Neural progenitor cell (in vitro differentiated cells): ENCODE results near the gene NOP10. TPM values are rescaled to one million over a fixed set of nuclear protein-coding genes. Genes with fewer than 3 reads are reported as not detected.

Source experiments
- DNase-seq: peaks from one replicate; pipeline ENCODE4 v3.0.0-alpha.2; 2016; ENCODE audit warnings: low spot score
- H2AFZ ChIP-seq: fragments of 200-600 bp; sonication (generic); replicated peaks from 2 replicates; pipeline ENCODE4 v1.6.1; 2016; ENCODE audit warnings: antibody characterized with exemption
- H3F3A ChIP-seq: fragments of 200-600 bp; sonication (generic); 2 replicates; pipeline ENCODE4 v1.6.1; 2016; ENCODE audit warnings: antibody characterized with exemption, low read depth
- H3K27ac ChIP-seq: fragments of 200-600 bp; sonication (generic); 2 replicates; pipeline ENCODE4 v1.5.1; 2016; ENCODE audit warnings: mild to moderate bottlenecking
- H3K27me3 ChIP-seq: fragments of 200-600 bp; sonication (generic); 2 replicates; pipeline ENCODE4 v1.6.1; 2016; ENCODE audit warnings: mild to moderate bottlenecking, moderate library complexity
- H3K36me3 ChIP-seq: fragments of 200-600 bp; sonication (generic); 2 replicates; pipeline ENCODE4 v1.5.1; 2016
- H3K4me1 ChIP-seq: fragments of 200-600 bp; sonication (generic); 2 replicates; pipeline ENCODE4 v1.6.1; 2016; ENCODE audit warnings: mixed run types
- H3K4me2 ChIP-seq: fragments of 200-600 bp; sonication (generic); 2 replicates; pipeline ENCODE4 v1.6.1; 2016
- H3K4me3 ChIP-seq: fragments of 200-600 bp; sonication (generic); 2 replicates; pipeline ENCODE4 v1.5.1; 2016
- H3K79me2 ChIP-seq: fragments of 200-600 bp; sonication (generic); 2 replicates; pipeline ENCODE4 v1.6.1; 2016; ENCODE audit warnings: low read depth
- H3K9ac ChIP-seq: fragments of 200-600 bp; sonication (generic); 2 replicates; pipeline ENCODE4 v1.6.1; 2016
- H3K9me3 ChIP-seq: fragments of 200-600 bp; sonication (generic); 2 replicates; pipeline ENCODE4 v1.5.1; 2016; ENCODE audit warnings: low read depth
- H4K20me1 ChIP-seq: fragments of 200-600 bp; sonication (generic); 2 replicates; pipeline ENCODE4 v1.6.1; 2016; ENCODE audit warnings: low read depth
- H3K27ac Mint-ChIP-seq: 3 replicates; pipeline ENCODE4 v1.8.0; 2021; ENCODE audit warnings: mixed read lengths
- H3K27me3 Mint-ChIP-seq: 2 replicates; pipeline ENCODE4 v1.8.0; 2022; ENCODE audit warnings: low read depth, mild to moderate bottlenecking, inconsistent platforms, moderate library complexity, mixed read lengths; ENCODE audit not compliant: insufficient read depth
- H3K36me3 Mint-ChIP-seq: 3 replicates; pipeline ENCODE4 v1.8.0; 2021; ENCODE audit warnings: mixed read lengths
- H3K4me1 Mint-ChIP-seq: 3 replicates; pipeline ENCODE4 v1.8.0; 2021; ENCODE audit warnings: mixed read lengths
- H3K4me3 Mint-ChIP-seq: 3 replicates; pipeline ENCODE4 v1.8.0; 2021; ENCODE audit warnings: mild to moderate bottlenecking, moderate library complexity, mixed read lengths
- H3K9me3 Mint-ChIP-seq: 3 replicates; pipeline ENCODE4 v1.8.0; 2020; ENCODE audit warnings: mixed read lengths
- CTCF ChIP-seq: fragments of 200-600 bp; sonication (generic); IDR thresholded peaks from 2 replicates; pipeline ENCODE4 v1.5.1; 2017; ENCODE audit warnings: antibody characterized with exemption, mild to moderate bottlenecking
- EZH2 ChIP-seq: fragments of 200-600 bp; sonication (generic); IDR thresholded peaks from 2 replicates; pipeline ENCODE4 v1.6.1; 2017; ENCODE audit warnings: antibody characterized with exemption, mild to moderate bottlenecking, moderate library complexity
- EZH2phosphoT487 ChIP-seq: fragments of 200-600 bp; sonication (generic); IDR thresholded peaks from 2 replicates; pipeline ENCODE4 v1.6.1; 2017; ENCODE audit warnings: antibody characterized with exemption
- total RNA-seq: library from RNA; depleted of rRNA; stranded (reverse); fragments of >200 nt; gene quantifications from 2 replicates; pipeline ENCODE4 v1.2.3, GENCODE V29; 2015; ENCODE audit warnings: low replicate concordance

NOP10 gene
- total RNA-seq, 1 donor from 2014 or later = 123 TPM

- Histone ChIP-seq H3K9ac (no peak overlapping the region), H3K27ac (no peak overlapping the region), H3K9me3 (no peaks in the 10 kb centered on the region), H3F3A (no peaks in the 10 kb centered on the region), H3K4me3 (no peak overlapping the region), H3K4me2 (no peak overlapping the region), H3K79me2 (no peaks in the 10 kb centered on the region), H3K4me1 (no peaks in the 10 kb centered on the region), H3K27me3 (no peaks in the 10 kb centered on the region), H4K20me1 (no peaks in the 10 kb centered on the region), H2AFZ (no peak overlapping the region), H3K36me3 (no peaks in the 10 kb centered on the region)
- Mint-ChIP-seq H3K9me3 (no peaks in the 10 kb centered on the region), H3K36me3 (no peaks in the 10 kb centered on the region), H3K27me3 (no peaks in the 10 kb centered on the region), H3K27ac (no peak overlapping the region), H3K4me3 (no peak overlapping the region), H3K4me1 (no peaks in the 10 kb centered on the region)
- no peak for DNase-seq
- no peak for TF ChIP-seq CTCF
- TF ChIP-seq EZH2 = no peak
- no peak for TF ChIP-seq EZH2phosphoT487
These were observed 12.7 kb downstream of the NOP10 start for GRCh38 chr15:34330279-34330678.

GRCh38 chr15:34329006-34329405, 13.9 kb downstream of the NOP10 start:
- Histone ChIP-seq H3K27ac (no peak overlapping the region), H3K9ac (no peak overlapping the region), H3K79me2 (no peaks in the 10 kb centered on the region), H4K20me1 (no peaks in the 10 kb centered on the region), H3K36me3 (no peaks in the 10 kb centered on the region), H3K4me3 (no peak overlapping the region), H2AFZ (no peak overlapping the region), H3K4me1 (no peaks in the 10 kb centered on the region), H3K27me3 (no peaks in the 10 kb centered on the region), H3F3A (no peaks in the 10 kb centered on the region), H3K4me2 (no peak overlapping the region), H3K9me3 (no peaks in the 10 kb centered on the region)
- Mint-ChIP-seq H3K9me3 (no peaks in the 10 kb centered on the region), H3K4me3 (no peak overlapping the region), H3K27ac (no peak overlapping the region), H3K27me3 (no peaks in the 10 kb centered on the region), H3K36me3 (no peaks in the 10 kb centered on the region), H3K4me1 (no peaks in the 10 kb centered on the region)
- no peak for DNase-seq
- TF ChIP-seq EZH2phosphoT487 = no peak
- no peak for TF ChIP-seq EZH2
- no peak for TF ChIP-seq CTCF

GRCh38 chr15:34327906-34328305, 15.0 kb downstream of the NOP10 start:
- Histone ChIP-seq H3K27me3 (no peaks in the 10 kb centered on the region), H3K27ac (no peak overlapping the region), H3K4me2 (no peak overlapping the region), H3K79me2 (no peaks in the 10 kb centered on the region), H2AFZ (no peak overlapping the region), H3K4me1 (no peaks in the 10 kb centered on the region), H3K9ac (no peak overlapping the region), H3K36me3 (no peaks in the 10 kb centered on the region), H3K9me3 (no peaks in the 10 kb centered on the region), H3K4me3 (no peak overlapping the region), H3F3A (no peaks in the 10 kb centered on the region), H4K20me1 (no peaks in the 10 kb centered on the region)
- no peaks in the 10 kb centered on the region for H3K9me3 Mint-ChIP-seq
- H3K4me3 Mint-ChIP-seq = no peak overlapping the region
- H3K4me1 Mint-ChIP-seq = no peaks in the 10 kb centered on the region
- no peaks in the 10 kb centered on the region for H3K27me3 Mint-ChIP-seq
- H3K27ac Mint-ChIP-seq = no peak overlapping the region
- DNase-seq = no peak
- H3K36me3 Mint-ChIP-seq = peaks cover 1% of the 10 kb centered on the region
- TF ChIP-seq EZH2phosphoT487 = no peak

- Histone ChIP-seq H3K4me2 (no peak overlapping the region), H3K36me3 (no peaks in the 10 kb centered on the region), H3K27me3 (no peaks in the 10 kb centered on the region), H3K4me1 (no peaks in the 10 kb centered on the region), H3K79me2 (no peaks in the 10 kb centered on the region), H3K9ac (no peak overlapping the region), H3F3A (no peaks in the 10 kb centered on the region), H3K9me3 (no peaks in the 10 kb centered on the region), H4K20me1 (no peaks in the 10 kb centered on the region), H3K4me3 (no peak overlapping the region), H3K27ac (no peak overlapping the region), H2AFZ (no peak overlapping the region)
- H3K4me3 Mint-ChIP-seq = no peak overlapping the region
- no peak overlapping the region for H3K27ac Mint-ChIP-seq
- H3K36me3 Mint-ChIP-seq = peaks cover 2% of the 10 kb centered on the region
- TF ChIP-seq EZH2 (no peak), EZH2phosphoT487 (no peak), CTCF (no peak)
- H3K27me3 Mint-ChIP-seq = no peaks in the 10 kb centered on the region
- no peak for DNase-seq
- H3K4me1 Mint-ChIP-seq = no peaks in the 10 kb centered on the region
- H3K9me3 Mint-ChIP-seq = no peaks in the 10 kb centered on the region
These were observed 17.6 kb downstream of the NOP10 start for GRCh38 chr15:34325368-34325767.
